WTC11 (cell line): ENCODE data around the gene RGP1. TPM values are rescaled to one million over a fixed set of nuclear protein-coding genes. Genes with fewer than 3 reads are reported as not detected.

Experiments used
- ATAC-seq: fragments of 200-7000 bp; cut with Tn5 transposase; 2 replicates; pipeline ENCODE4 v1.10.0; 2021; ENCODE audit warnings: mild to moderate bottlenecking, moderate library complexity
- CTCF ChIA-PET: fragments of 300-600 bp; sonication (Branson Sonifier 250); formaldehyde crosslinking; loops from one replicate; lab custom pipeline; 2021; ENCODE audit warnings: antibody characterized with exemption; lab: Charles Lee
- POLR2A ChIA-PET: fragments of 350-600 bp; sonication (Branson Sonifier 250); formaldehyde crosslinking; loops from one replicate; lab custom pipeline; 2021; ENCODE audit warnings: antibody characterized with exemption; lab: Charles Lee
- DNase-seq: peaks from one replicate; pipeline ENCODE4 v3.0.0; 2021; ENCODE audit warnings: low spot score
- H3K27ac Mint-ChIP-seq: 2 replicates; pipeline ENCODE4 v1.8.0; 2021; ENCODE audit warnings: mixed read lengths
- H3K27me3 Mint-ChIP-seq: 2 replicates; pipeline ENCODE4 v1.8.0; 2021; ENCODE audit warnings: low read depth, mild to moderate bottlenecking, moderate library complexity, mixed read lengths
- H3K36me3 Mint-ChIP-seq: 2 replicates; pipeline ENCODE4 v1.8.0; 2021; ENCODE audit warnings: mixed read lengths
- H3K4me1 Mint-ChIP-seq: 2 replicates; pipeline ENCODE4 v1.8.0; 2022; ENCODE audit warnings: mixed read lengths
- H3K4me3 Mint-ChIP-seq: 2 replicates; pipeline ENCODE4 v1.8.0; 2021; ENCODE audit warnings: mild to moderate bottlenecking, moderate library complexity, mixed read lengths
- H3K9me3 Mint-ChIP-seq: 2 replicates; pipeline ENCODE4 v1.8.0; 2021; ENCODE audit warnings: mixed read lengths
- CBFB ChIP-seq: sonication (generic); formaldehyde crosslinking; IDR thresholded peaks from 2 replicates; pipeline ENCODE4 v1.8.1; 2022; ENCODE audit warnings: mild to moderate bottlenecking, low read depth, missing genetic modification reagents
- CREB1 ChIP-seq: sonication (generic); formaldehyde crosslinking; IDR thresholded peaks from 2 replicates; pipeline ENCODE4 v1.8.0; 2023; ENCODE audit warnings: mild to moderate bottlenecking, missing genetic modification reagents
- EMX1 ChIP-seq: fragments of 250-450 bp; sonication (Bioruptor Pico); IDR thresholded peaks from 2 replicates; pipeline ENCODE4 v1.8.0; 2021; ENCODE audit warnings: mild to moderate bottlenecking
- NFYB ChIP-seq: sonication (generic); formaldehyde crosslinking; conservative IDR thresholded peaks from 2 replicates; pipeline ENCODE4 v1.8.0; 2022; ENCODE audit warnings: low read depth, missing genetic modification reagents
- RORB ChIP-seq: fragments of 250-450 bp; sonication (Bioruptor Pico); IDR thresholded peaks from 2 replicates; pipeline ENCODE4 v1.9.0; 2021; ENCODE audit warnings: mild to moderate bottlenecking
- SOX15 ChIP-seq: fragments of 250-450 bp; sonication (Bioruptor Pico); IDR thresholded peaks from 2 replicates; pipeline ENCODE4 v1.9.0; 2021; ENCODE audit warnings: mild to moderate bottlenecking
- TEAD4 ChIP-seq: sonication (generic); formaldehyde crosslinking; IDR thresholded peaks from 2 replicates; pipeline ENCODE4 v1.8.0; 2022; ENCODE audit warnings: mild to moderate bottlenecking, missing genetic modification reagents
- ZNF121 ChIP-seq: sonication (generic); formaldehyde crosslinking; IDR thresholded peaks from 2 replicates; pipeline ENCODE4 v1.8.0; 2023; ENCODE audit warnings: missing genetic modification reagents
- ZNF317 ChIP-seq: sonication (generic); formaldehyde crosslinking; IDR thresholded peaks from 2 replicates; pipeline ENCODE4 v1.8.1; 2023; ENCODE audit warnings: low read depth, mild to moderate bottlenecking, moderate library complexity, missing genetic modification reagents, borderline replicate concordance
- ZNF396 ChIP-seq: fragments of 250-450 bp; sonication (Bioruptor Pico); IDR thresholded peaks from 2 replicates; pipeline ENCODE4 v1.8.0; 2021; ENCODE audit warnings: mild to moderate bottlenecking, moderate library complexity, borderline replicate concordance
- ZNF423 ChIP-seq: fragments of 250-450 bp; sonication (Bioruptor Pico); IDR thresholded peaks from 2 replicates; pipeline ENCODE4 v2.1.2; 2022; ENCODE audit warnings: mild to moderate bottlenecking, moderate library complexity
- total RNA-seq: library from RNA; stranded (reverse); gene quantifications from 3 replicates; pipeline ENCODE4 v1.2.3, GENCODE V29; 2021
- TF ChIP-seq, protein P1 (sequence below): sonication (generic); formaldehyde crosslinking; IDR thresholded peaks from 2 replicates; pipeline ENCODE4 v1.8.0; 2023; ENCODE audit warnings: missing genetic modification reagents, mild to moderate bottlenecking, borderline replicate concordance
- TF ChIP-seq, protein P2 (sequence below): sonication (generic); formaldehyde crosslinking; IDR thresholded peaks from 2 replicates; pipeline ENCODE4 v1.8.0; 2023; ENCODE audit warnings: missing genetic modification reagents
- TF ChIP-seq, protein P3 (sequence below): fragments of 250-450 bp; sonication (Bioruptor Pico); IDR thresholded peaks from 2 replicates; pipeline ENCODE4 v2.1.2; 2022; ENCODE audit warnings: mild to moderate bottlenecking, moderate library complexity
- TF ChIP-seq, protein P4 (sequence below): fragments of 200-600 bp; IDR thresholded peaks from 2 replicates; pipeline ENCODE4 v1.8.0; 2022; ENCODE audit warnings: antibody characterized with exemption
- TF ChIP-seq, protein P5 (sequence below): fragments of 250-450 bp; sonication (Bioruptor Pico); conservative IDR thresholded peaks from 2 replicates; pipeline ENCODE4 v1.9.0; 2021; ENCODE audit warnings: mild to moderate bottlenecking
- TF ChIP-seq, protein P6 (sequence below): sonication (generic); formaldehyde crosslinking; IDR thresholded peaks from 2 replicates; pipeline ENCODE4 v1.8.0; 2022; ENCODE audit warnings: mild to moderate bottlenecking, missing genetic modification reagents
- TF ChIP-seq, protein P7 (sequence below): sonication (generic); formaldehyde crosslinking; IDR thresholded peaks from 2 replicates; pipeline ENCODE4 v1.8.1; 2023; ENCODE audit warnings: mild to moderate bottlenecking, missing genetic modification reagents, borderline replicate concordance
- TF ChIP-seq, protein P8 (sequence below): sonication (generic); formaldehyde crosslinking; conservative IDR thresholded peaks from 2 replicates; pipeline ENCODE4 v1.8.1; 2022; ENCODE audit warnings: mild to moderate bottlenecking, missing genetic modification reagents

Gene RGP1
- total RNA-seq, 1 experiment from 2014 or later, result 30.0 TPM

DNA sequence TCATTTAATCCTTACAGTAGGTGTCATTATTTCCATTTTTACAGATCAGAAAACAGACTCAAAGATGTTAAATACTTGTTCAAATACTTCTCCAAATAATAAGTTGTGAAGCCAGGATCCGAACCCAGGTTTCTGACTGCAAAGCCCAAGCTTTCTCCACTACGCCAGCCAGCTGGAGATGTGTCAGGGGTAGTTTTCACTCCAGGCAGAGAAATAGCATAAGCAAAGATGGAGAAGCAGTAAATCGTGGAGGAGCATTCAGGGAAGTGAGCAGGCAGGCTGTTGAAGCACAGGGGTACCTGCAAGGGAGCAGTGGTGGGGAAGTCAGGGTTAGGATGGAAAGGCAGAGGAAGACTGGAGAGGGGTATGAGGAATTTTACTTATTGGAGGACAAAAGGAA is 20.0 kb upstream of the RGP1 start (continued):
- TF ChIP-seq, protein P1, sequence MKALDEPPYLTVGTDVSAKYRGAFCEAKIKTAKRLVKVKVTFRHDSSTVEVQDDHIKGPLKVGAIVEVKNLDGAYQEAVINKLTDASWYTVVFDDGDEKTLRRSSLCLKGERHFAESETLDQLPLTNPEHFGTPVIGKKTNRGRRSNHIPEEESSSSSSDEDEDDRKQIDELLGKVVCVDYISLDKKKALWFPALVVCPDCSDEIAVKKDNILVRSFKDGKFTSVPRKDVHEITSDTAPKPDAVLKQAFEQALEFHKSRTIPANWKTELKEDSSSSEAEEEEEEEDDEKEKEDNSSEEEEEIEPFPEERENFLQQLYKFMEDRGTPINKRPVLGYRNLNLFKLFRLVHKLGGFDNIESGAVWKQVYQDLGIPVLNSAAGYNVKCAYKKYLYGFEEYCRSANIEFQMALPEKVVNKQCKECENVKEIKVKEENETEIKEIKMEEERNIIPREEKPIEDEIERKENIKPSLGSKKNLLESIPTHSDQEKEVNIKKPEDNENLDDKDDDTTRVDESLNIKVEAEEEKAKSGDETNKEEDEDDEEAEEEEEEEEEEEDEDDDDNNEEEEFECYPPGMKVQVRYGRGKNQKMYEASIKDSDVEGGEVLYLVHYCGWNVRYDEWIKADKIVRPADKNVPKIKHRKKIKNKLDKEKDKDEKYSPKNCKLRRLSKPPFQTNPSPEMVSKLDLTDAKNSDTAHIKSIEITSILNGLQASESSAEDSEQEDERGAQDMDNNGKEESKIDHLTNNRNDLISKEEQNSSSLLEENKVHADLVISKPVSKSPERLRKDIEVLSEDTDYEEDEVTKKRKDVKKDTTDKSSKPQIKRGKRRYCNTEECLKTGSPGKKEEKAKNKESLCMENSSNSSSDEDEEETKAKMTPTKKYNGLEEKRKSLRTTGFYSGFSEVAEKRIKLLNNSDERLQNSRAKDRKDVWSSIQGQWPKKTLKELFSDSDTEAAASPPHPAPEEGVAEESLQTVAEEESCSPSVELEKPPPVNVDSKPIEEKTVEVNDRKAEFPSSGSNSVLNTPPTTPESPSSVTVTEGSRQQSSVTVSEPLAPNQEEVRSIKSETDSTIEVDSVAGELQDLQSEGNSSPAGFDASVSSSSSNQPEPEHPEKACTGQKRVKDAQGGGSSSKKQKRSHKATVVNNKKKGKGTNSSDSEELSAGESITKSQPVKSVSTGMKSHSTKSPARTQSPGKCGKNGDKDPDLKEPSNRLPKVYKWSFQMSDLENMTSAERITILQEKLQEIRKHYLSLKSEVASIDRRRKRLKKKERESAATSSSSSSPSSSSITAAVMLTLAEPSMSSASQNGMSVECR (CRISPR knock-in tag), result no peak
- TF ChIP-seq, protein P2, sequence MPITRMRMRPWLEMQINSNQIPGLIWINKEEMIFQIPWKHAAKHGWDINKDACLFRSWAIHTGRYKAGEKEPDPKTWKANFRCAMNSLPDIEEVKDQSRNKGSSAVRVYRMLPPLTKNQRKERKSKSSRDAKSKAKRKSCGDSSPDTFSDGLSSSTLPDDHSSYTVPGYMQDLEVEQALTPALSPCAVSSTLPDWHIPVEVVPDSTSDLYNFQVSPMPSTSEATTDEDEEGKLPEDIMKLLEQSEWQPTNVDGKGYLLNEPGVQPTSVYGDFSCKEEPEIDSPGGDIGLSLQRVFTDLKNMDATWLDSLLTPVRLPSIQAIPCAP (CRISPR knock-in tag), result no peak
- no peak for TF ChIP-seq ZNF121 (CRISPR knock-in tag)
- TF ChIP-seq CREB1 (CRISPR knock-in tag), result no peak
- TF ChIP-seq ZNF423 (CRISPR knock-in tag), result no peak
- no peak for TF ChIP-seq RORB (CRISPR knock-in tag)
- TF ChIP-seq, protein P3, sequence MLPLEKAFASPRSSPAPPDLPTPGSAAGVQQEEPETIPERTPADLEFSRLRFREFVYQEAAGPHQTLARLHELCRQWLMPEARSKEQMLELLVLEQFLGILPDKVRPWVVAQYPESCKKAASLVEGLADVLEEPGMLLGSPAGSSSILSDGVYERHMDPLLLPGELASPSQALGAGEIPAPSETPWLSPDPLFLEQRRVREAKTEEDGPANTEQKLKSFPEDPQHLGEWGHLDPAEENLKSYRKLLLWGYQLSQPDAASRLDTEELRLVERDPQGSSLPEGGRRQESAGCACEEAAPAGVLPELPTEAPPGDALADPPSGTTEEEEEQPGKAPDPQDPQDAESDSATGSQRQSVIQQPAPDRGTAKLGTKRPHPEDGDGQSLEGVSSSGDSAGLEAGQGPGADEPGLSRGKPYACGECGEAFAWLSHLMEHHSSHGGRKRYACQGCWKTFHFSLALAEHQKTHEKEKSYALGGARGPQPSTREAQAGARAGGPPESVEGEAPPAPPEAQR (CRISPR knock-in tag), result no peak
- TF ChIP-seq ZNF317 (CRISPR knock-in tag), result no peak
- TF ChIP-seq SOX15 (CRISPR knock-in tag), result no peak
- TF ChIP-seq, protein P4, sequence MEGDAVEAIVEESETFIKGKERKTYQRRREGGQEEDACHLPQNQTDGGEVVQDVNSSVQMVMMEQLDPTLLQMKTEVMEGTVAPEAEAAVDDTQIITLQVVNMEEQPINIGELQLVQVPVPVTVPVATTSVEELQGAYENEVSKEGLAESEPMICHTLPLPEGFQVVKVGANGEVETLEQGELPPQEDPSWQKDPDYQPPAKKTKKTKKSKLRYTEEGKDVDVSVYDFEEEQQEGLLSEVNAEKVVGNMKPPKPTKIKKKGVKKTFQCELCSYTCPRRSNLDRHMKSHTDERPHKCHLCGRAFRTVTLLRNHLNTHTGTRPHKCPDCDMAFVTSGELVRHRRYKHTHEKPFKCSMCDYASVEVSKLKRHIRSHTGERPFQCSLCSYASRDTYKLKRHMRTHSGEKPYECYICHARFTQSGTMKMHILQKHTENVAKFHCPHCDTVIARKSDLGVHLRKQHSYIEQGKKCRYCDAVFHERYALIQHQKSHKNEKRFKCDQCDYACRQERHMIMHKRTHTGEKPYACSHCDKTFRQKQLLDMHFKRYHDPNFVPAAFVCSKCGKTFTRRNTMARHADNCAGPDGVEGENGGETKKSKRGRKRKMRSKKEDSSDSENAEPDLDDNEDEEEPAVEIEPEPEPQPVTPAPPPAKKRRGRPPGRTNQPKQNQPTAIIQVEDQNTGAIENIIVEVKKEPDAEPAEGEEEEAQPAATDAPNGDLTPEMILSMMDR, result no peak

DNA sequence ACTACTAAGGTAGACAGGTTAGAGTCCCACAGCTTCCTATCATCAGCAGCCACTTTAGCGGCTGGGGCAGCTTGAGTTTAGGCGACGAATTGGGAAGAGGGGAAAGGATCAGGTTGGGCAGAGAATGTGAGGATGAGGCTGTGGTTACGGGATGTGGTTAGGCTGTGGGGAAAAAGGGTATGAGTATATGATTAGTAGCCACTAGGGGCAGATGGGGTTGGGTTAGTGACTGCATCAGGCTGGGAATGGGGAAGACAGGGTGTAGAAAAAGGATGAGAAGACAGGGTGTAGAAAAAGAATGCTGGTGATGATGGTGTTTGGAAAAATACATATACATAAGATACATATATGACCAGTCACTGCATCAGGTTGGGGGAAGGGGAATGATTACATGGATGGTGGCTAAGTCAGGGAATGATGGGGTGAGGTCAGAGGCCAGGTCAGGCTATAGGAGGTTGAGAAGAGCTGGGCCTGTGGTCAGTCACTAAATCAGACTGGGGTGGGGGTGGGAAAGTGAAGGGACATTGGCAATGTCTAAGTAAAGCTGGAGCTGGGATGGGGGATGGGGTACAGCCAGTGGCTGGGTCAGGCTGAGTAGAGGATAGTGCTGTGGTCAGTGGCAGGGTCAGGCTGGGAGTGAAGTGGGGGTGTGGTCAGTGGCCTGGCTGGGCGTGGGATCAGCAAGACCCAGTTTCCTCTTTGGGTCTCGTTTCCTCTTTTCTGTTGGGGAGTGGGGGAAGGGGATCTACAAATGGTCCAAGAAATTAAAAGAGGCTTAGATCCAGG is 19.2 kb upstream of the RGP1 start:
- peak overlapping the region; percentile 90 for H3K4me3 Mint-ChIP-seq
- CTCF ChIA-PET, result interaction anchor here (0.6 to 8.3 kb wide), 22 partner anchors 10 to 736 kb away, joined by 3 to 103 read pairs (median 9); partner anchors contain the start of genes ARHGEF39, CCDC107, GBA2 and HINT2
- peaks cover 14% of the 10 kb centered on the region for H3K4me1 Mint-ChIP-seq
- H3K27ac Mint-ChIP-seq, result no peak overlapping the region
- ATAC-seq (peak; percentile 29), DNase-seq (peak; percentile 28)
- H3K27me3 Mint-ChIP-seq, result no peaks in the 10 kb centered on the region
- peaks cover 8% of the 10 kb centered on the region for H3K36me3 Mint-ChIP-seq
- POLR2A ChIA-PET, result interaction anchor here (0.5 to 2.6 kb wide), 4 partner anchors 11 to 148 kb away, joined by 3 to 14 read pairs (median 4); partner anchors contain the start of gene TPM2
- H3K9me3 Mint-ChIP-seq, result no peaks in the 10 kb centered on the region
- TF ChIP-seq NFYB (CRISPR knock-in tag) (no peak), ZNF396 (CRISPR knock-in tag) (no peak), TEAD4 (CRISPR knock-in tag) (no peak), EMX1 (CRISPR knock-in tag) (no peak), CREB1 (CRISPR knock-in tag) (no peak), CBFB (CRISPR knock-in tag) (no peak)
- TF ChIP-seq, protein P5, sequence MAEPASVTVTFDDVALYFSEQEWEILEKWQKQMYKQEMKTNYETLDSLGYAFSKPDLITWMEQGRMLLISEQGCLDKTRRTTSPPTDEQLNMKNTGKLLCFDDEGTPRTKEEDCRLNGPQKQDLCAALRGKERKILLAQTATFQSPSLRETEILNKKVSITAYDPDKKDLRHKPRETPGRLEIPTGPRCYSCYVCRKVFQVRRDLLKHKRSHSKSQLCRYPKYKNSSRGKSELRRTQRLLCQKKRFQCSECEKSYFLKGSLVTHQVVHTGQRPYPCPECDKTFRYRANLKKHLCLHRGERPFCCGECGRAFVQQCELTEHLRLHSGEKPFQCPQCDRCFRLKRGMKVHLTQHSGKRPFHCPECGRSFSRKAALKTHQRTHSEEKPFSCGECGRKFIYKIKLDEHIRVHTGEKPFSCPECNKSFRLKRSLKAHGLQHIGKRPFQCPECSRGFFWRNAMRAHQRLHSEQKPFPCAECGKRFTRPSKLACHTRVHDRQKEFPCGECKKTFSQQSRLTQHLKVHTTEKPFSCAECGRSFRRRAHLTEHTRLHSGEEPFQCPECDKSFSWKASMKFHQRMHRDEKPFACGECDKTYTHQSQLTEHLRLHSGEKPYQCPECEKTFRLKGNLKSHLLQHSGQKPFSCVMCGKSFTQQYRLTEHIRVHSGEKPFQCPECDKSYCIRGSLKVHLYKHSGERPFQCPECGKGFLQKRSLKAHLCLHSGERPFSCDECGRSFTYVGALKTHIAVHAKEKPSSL, result no peak
- TF ChIP-seq, protein P6, sequence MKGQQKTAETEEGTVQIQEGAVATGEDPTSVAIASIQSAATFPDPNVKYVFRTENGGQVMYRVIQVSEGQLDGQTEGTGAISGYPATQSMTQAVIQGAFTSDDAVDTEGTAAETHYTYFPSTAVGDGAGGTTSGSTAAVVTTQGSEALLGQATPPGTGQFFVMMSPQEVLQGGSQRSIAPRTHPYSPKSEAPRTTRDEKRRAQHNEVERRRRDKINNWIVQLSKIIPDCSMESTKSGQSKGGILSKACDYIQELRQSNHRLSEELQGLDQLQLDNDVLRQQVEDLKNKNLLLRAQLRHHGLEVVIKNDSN (CRISPR knock-in tag), result no peak
- TF ChIP-seq, protein P7, sequence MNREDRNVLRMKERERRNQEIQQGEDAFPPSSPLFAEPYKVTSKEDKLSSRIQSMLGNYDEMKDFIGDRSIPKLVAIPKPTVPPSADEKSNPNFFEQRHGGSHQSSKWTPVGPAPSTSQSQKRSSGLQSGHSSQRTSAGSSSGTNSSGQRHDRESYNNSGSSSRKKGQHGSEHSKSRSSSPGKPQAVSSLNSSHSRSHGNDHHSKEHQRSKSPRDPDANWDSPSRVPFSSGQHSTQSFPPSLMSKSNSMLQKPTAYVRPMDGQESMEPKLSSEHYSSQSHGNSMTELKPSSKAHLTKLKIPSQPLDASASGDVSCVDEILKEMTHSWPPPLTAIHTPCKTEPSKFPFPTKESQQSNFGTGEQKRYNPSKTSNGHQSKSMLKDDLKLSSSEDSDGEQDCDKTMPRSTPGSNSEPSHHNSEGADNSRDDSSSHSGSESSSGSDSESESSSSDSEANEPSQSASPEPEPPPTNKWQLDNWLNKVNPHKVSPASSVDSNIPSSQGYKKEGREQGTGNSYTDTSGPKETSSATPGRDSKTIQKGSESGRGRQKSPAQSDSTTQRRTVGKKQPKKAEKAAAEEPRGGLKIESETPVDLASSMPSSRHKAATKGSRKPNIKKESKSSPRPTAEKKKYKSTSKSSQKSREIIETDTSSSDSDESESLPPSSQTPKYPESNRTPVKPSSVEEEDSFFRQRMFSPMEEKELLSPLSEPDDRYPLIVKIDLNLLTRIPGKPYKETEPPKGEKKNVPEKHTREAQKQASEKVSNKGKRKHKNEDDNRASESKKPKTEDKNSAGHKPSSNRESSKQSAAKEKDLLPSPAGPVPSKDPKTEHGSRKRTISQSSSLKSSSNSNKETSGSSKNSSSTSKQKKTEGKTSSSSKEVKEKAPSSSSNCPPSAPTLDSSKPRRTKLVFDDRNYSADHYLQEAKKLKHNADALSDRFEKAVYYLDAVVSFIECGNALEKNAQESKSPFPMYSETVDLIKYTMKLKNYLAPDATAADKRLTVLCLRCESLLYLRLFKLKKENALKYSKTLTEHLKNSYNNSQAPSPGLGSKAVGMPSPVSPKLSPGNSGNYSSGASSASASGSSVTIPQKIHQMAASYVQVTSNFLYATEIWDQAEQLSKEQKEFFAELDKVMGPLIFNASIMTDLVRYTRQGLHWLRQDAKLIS, result no peak
- TF ChIP-seq, protein P8, sequence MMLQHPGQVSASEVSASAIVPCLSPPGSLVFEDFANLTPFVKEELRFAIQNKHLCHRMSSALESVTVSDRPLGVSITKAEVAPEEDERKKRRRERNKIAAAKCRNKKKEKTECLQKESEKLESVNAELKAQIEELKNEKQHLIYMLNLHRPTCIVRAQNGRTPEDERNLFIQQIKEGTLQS (CRISPR knock-in tag), result no peak
